HG03175 (cell line): ENCODE measurements around the gene TRAF3.
"Not testable (repeated sequence)": the region's sequence is repeated elsewhere in the genome, so short reads cannot be mapped to it uniquely, and the experiment has no call there.

Source experiments
- ATAC-seq: cut with Tn5 transposase; IDR thresholded peaks from one replicate; pipeline ENCODE4 v1.9.1; 2021; ENCODE audit warnings: mild to moderate bottlenecking, moderate library complexity; ENCODE audit not compliant: unreplicated experiment

TRAF3 gene

DNA sequence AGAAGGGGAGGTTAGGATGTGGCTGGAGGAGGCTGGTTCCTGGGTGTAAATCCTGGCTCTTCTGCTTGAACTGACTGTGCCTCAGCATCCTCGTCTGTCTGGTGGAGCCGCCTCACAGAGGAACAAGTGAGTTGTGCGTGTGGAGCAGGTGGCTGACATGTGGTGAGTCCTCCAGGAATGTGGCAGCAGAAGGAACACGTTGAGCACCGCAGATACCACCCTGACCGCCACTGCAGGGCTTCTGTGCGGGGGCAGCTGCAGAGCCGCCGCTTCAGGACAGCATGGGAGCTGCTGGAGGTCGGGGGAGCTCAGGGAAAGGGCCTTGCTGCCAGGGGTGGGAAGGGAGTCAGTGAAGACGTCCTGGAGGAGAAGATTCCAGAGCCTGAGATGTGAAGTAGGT lies 48.9 kb downstream of the TRAF3 start:
- ATAC-seq, result no peak

DNA sequence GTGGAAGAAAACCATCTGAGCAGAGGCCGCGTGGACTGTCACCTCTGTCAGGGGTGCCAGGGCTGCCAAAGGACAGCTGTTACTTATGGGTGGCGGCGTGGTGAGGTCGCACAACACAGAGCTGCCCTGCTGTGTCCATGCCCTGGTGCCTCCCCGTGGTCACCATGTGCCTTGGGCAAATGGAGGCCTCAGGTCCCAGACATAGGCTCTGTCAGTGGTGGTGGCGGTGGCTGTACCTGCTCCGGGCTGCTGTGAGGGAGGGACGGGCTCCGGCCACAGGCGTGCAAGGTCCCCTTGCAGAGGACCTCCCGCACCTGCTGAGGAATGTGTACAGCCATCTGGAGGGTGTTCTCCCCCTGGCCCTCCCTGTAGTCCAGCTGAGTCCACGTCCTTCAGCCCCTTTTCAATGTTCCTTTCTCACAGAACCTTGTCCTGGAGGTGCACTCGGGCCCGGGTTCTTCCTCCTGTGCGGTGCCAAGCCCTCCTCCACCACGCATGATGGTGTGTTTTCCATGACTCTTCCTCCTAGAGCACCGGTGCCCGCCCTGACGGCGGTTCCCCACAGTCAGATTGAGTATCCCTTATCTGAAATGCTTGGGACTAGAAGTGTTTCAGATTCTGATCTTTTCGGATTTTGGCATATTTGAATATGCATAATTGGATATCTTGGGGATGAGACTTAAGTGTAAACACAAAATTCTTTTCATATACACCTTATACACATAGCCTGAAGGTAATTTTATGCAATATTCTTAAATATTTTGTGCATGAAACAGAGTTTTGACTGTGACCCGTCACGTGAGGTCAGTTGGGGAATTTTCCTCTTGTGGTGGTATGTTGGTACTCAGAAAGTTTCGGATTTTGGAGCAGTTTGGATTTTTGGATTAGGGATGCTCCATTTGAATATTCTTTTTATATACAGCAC lies 49.8 kb downstream of the TRAF3 start:
- ATAC-seq, result no peak

DNA sequence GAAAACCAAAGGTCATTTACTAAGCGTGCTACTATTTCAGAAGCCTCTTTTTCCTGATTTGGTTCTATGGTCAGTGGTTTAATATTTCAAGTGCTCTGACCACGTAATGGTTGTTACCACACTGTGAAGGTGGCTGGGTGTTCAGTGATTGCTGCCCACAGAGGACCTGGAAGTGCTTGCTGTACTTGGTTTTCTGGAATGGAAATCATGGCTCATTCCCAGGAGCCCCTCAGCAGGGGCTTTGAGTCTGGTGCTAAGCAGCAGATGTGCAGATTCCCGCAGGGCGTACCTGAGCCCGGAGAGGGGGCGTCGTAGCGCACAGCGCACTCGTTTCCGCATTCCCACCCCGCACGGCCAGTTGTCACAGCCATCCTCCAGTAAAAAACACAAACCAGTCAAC lies 50.5 kb downstream of the TRAF3 start:
- no peak for ATAC-seq

DNA sequence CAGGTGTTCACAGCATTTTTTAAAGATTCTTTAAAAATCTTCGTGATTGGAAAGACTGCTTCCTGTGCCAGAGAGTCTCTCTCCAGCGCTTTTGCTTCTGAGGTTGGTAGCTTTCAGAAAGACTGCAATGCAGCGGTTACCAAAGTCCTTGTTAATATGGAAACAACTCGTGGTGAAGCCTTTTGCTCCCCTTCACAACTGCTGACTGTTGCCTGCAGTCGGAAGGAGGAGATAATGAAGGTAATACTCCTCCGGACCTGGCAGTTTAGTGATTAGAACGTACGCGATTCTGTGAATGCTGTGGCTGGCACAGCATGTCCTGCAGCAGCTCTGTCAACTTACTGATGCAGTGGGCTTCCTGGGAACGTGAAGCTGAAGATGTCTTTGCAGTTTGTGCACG lies 50.9 kb downstream of the TRAF3 start:
- ATAC-seq, result no peak

DNA sequence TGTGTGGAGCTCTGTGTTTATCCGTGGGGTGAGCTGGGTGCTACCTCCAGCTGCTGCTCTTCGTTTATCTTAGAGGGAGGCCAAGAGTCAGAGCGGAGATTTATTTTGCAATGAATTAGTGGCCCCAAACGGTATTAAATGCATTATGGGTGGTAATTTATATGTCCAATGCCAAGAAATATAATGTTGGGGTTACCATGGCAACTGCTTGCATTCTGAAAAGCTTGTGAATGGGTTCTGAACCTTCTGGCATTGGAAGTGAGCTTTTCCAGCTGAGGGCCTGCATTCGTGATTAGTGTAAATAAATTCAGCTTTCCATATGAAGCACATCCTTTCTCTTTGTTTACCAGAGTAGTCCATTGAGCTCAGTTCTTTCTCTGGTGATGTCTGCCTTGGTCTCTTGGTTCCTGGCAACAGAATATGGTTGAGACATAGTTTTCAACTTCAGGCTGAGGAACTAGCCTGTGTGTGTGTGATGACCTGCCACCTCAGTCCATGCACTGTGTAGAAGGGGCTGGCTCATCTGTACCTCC lies 51.8 kb downstream of the TRAF3 start:
- no peak for ATAC-seq

DNA sequence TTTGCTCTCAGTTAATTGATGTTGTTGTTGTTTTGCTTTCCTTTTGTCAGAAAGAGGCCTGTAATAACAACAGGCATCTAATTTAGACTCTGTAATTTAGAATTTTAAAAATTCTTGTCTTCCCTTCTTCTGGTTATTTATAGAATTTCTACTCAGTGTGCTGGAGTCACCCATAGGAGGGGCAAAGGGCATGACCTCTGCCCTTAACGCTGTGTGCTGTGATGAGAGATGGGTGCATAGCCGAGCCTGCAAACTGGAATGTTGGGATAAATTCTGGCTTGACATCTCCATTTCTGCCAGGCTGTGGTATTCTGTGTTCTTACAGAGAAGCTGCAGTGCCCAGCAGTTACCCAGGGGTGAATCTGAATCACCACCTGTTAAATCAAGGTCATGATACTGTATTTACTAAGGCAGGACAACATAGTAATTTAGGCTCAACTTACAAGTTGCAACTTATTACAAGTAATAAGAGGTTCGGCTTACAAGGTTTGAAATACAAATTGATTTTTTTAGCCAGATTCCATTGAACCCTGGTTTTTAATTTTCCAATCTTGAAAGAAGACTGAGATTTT lies 53.3 kb downstream of the TRAF3 start:
- ATAC-seq, result no peak

DNA sequence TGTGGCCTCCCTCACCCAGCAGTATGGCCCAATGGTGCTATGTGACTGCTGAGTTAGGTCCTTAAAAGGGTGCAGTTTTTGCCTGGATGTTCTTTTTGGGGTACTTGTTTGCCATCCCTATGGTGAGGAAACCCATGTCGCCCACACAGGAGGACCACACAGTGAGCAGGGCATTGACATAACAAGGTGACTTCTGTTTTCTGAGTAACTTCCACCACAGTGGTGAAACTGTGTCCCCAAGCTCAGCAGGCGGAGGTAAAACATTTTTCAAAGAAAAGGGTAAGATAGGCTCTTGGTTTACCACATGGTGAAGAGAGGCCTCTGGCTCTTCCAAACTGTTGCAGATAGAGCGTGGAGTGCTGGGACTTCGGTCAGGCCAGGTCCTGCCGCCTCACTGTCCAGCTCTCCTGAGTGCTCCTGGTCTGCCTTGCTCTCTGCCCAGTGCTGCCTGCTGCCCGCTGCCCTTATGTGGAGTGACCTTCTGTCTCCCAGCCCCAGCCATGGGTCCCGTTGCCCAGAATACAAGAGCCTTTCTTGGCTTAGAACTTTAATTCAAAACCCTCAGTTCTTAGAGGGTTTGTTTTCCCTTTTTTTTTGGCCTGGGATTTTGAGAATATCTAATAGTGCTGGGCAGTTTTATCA lies 54.0 kb downstream of the TRAF3 start:
- no peak for ATAC-seq

DNA sequence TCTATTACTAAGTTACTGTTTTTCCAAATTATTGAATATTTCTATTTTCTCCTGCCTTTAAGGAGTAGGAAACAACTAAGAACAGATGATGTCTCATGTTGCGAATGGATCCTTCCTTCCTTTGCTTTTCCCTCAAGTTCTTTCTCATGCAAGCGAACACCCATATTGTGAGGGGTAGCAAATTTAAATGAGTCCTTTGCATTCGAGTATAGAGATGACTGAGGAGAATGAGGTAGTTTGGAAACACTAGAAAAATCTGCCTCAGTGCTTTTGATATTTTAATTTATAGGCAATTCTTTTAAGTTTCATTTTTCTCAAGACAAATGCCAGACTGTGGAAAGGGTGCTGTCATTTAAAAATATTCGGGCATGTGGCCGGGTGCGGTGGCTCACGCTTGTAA lies 56.1 kb downstream of the TRAF3 start:
- ATAC-seq, result no peak

DNA sequence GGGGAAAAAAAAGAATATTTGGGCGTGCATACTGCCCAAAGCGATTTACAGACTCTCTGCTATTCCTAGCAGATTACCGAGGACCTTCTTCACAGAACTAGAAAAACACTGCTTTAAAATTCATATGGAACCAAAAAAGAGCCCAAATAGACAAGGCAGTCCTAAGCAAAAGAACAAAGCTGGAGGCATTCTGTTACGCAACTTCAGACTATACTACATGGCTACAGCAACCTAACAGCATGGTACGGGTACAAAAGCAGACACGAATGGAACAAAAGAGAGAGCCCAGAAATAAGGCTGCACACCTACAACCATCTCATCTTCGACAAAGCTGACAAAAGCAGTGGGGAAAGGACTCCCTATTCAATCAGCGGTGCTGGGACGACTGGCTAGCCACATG lies 56.7 kb downstream of the TRAF3 start:
- no peak for ATAC-seq

DNA sequence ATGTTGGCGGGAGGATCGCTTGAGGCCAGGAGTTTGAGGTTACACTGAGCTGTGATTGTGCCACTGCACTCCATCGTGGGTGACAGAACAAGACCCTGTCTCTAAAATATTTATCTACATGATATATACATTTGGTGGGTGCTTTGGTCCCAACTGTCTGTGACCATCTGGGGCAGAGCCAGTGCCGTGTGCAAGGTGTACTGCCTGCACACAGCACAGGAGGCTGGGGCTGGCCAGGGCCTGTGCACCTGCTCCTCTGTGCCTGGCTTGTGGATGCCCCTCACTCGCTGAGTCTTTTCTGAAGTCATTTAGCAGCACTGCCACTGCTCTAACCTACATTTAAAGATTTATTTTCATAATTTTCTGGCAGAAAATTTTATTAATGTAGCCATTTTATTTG lies 58.7 kb downstream of the TRAF3 start:
- ATAC-seq, result no peak

DNA sequence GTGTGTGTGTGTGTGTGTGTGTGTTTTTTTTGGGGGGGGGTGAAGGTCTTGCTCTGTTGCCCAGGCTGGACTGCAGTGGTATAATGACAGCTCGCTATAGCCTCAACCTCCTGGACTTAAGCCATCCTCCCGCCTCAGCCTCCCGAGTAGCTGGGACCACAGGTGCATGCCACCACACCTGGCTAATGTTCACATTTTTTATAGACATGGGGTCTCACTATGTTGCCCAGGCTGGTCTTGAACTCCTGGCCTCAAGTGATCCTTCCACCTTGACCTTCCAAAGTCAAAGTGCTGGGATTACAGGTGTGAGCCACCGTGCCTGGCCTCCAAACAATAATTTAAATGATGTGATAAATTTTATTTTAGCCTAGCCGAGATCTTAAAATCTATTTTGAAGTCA lies 59.9 kb downstream of the TRAF3 start:
- not testable (repeated sequence) for ATAC-seq

DNA sequence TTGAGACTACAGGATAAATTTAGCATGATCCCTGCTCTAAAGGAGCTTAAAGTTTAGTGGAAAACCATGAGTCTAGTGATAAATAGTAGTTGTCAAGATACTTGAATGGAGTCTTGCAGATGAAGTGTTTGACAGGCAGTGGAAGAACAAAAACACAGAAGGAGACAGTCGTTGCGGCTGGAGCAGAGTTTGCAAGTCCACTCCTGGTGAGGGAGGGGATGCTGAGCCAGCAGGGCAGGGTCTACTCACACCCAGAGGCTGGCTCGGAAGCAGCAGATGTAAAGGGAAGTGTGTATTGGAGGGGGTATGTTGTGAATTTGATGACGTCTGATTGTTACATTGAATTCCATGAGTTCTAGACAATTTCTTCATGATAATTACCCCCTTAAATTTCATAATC lies 61.3 kb downstream of the TRAF3 start:
- no peak for ATAC-seq

DNA sequence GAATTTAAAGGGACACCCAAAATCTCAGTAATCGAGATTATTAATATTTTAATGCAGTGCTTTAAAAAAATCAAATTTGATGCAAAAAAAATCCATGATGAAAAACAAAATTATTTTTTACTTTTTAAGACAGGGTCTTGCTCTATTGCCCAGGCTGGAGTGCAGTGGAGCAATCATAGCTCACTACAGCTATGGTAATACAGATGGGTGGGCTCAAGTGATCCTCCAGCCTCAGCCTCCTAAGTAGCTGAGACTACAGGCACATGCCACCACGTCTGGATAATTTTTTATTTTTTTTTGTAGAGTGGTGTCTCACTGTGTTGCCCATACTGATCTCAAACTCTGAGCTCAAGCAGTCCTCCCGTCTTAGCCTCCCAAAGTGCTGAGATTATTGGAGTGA lies 62.9 kb downstream of the TRAF3 start:
- no peak for ATAC-seq

DNA sequence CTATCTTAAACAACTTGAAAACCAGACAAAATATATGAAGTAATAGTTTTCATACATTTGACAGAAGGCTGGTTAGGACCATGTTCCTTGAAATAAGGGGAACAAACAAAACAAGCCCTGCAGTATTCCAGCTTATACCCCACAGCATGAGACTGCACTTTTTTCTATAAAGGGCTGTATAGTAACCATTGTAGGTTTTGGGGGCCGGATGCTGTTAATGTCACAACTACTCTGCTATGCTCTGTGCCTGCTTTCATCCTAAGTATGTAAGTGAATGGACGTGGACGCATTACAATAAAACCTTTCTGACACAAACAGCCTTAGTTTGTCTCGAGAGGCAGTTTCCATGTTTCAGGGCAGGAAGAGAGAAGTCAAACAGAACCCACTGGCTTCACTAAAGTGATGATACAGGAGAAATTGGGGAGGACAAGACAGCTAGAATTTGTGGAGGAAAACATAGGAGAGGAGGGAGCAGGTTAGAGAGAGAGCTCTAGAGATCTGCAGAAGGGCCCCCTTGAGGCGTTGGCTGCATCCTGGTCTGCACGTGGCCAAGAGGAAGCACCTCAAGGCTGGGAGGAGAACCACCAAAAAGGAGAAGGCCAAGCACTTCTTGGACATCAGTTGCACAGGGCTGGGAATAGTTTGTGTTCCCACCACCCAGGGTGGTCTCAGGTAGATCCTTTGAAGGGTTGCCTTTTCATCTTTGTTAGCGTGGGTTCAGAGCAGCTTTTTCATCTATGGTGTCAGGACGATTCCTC lies 63.7 kb downstream of the TRAF3 start:
- ATAC-seq, result no peak

DNA sequence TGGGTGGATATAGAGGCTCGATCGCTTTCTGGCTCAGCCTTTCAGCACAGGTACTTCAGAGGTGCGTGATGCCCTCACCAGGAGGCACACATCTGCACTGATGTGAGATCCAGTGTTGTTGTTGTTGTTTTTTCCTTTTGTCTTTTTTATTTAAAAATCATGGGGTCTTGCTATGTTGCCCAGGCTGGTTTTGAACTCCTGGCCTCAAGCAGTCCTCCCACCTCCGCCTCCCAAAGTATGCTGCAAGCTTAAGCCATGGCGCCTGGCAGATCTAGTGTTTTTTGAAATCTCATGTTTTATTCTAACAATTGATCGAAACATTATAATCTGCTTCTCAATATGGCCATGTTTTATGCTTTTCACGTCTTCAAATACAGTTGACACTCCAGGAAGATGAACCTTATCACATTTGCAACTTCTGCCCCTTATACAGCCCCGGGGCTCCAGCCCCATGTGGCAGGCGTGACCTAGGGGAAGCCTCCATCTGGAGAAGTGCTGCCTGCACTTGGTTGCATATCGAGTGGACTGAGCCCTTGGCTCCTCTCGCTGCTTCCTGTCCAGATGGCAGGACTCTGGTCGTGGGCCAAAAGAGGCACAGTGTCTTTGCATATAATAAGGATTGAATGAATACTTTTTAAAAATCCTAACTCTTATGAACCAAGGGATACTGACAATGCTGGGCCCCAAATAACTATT lies 71.7 kb downstream of the TRAF3 start:
- ATAC-seq, result no peak

DNA sequence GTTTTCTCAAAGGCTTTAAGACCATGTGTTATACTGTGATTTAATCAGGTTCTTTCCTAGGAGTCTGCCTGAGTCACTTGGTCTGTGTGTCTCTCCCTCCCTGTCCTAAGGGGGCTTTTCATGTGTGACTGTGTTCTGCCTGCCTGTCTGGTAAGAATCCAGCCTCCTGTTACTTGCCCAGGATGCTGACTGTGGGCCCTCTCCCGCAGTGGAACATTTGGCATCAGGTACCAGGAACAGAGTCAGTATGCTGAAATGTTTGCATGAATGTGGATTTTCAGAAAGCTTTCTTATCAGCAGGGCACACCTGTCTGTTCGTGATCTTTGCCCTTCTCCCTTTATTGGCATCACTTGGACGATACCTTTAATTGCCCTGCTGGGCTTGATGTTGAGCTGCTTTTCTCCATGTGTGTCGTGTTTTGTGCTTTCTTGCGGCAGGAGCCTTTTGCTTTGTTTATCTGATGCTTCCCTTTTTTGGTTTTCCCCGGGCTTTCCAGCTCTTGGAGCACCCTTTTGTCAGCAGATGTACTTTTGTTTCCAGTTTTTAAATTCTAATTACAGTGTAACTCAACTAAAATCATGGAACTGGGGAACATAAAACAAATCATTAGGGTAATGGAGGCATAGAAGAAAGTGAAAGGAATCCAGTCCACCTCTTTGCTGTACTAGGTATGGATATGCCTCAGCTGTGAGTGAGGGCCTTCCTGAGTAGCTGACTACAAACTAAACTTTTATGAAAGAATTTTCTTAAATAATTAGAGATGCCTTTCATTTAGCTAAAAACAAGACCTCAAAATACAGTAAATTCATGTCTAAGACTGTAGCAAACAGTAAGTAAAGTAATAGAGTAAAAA lies 72.5 kb downstream of the TRAF3 start:
- ATAC-seq, result no peak

DNA sequence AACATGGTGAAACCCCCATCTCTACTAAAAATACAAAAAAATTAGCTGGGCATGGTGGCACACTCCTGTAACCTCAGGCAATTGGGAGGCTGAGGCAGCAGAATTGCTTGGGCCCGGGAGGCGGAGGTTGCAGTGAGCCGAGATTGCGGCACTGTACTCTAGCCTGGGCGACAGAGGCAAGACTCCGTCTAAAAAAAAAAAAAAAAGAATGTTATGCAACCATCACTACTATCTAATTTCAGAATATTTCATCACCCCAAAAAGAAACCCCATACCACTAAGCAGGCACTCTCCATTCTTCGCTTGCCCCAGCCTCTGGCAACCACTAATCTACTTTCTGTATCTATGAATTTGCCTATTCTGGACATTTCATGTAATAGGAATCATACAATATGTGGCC lies 76.4 kb downstream of the TRAF3 start:
- ATAC-seq, result no peak

DNA sequence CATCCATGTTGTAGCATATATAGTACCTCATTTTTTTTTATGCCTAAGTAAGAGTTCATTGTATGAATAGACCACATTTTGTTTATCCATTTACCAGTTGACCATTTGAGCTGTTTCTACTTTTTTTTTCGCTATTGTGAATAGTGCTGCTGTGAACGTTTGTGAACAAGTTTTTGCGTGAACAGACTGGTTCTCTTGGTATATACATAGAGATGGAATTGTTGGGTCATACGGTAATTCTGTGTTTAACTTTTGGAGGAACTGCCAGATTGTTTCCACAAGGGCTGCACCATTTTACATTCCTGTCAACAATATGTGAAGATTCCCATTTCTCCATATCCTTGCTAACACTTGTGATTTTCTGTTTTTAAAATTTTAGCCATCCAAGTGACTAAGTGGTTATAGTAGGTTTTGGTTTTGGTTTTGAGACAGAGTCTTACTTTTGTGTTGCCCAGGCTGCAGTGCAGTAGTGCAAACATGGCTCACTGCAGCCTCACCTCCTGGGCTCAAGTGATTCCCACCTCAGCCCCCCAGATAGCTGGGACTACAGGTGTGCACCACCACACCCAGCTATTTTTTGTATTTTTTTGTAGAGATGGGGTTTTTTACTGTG lies 76.9 kb downstream of the TRAF3 start:
- no peak for ATAC-seq

DNA sequence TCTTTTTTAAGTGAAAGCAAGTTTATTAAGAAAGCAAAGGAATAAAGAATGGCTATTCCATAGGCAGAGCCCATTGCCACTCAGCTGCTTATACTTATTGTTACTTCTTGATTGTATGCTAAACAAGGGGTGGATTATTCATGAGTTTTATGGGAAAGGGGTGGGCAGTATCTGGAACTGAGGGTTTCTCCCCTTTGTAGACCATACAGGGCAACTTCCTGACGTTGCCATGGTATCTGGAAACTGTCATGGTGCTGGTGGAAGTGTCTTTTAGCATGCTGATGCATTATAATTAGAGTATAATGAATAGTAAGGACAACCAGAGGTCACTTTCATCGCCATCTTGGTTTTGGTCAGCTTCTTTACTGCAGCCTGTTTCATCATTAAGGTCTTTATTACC lies 78.9 kb downstream of the TRAF3 start:
- ATAC-seq, result no peak
